NOMO-1 (cell line): ENCODE results near the gene GTF3C5.
"Not testable (repeated sequence)": the region's sequence is repeated elsewhere in the genome, so short reads cannot be mapped to it uniquely, and the experiment has no call there.

Source experiments
- DNase-seq, 2 experiments: peaks; one replicate each; lab custom pipeline; 2025; ENCODE audit not compliant: unreplicated experiment in 2 of 2; lab: John Stamatoyannopoulos, UW

GTF3C5 gene

GRCh38 chr9:133051281-133051900, 20.6 kb downstream of the GTF3C5 start:
- DNase-seq, result no peak

GRCh38 chr9:133051966-133052539, 21.3 kb downstream of the GTF3C5 start:
- no peak for DNase-seq

GRCh38 chr9:133054194-133054890, 23.5 kb downstream of the GTF3C5 start:
- DNase-seq, result no peak

GRCh38 chr9:133054966-133055365, 24.2 kb downstream of the GTF3C5 start:
- no peak for DNase-seq

- DNase-seq, result no peak
Observed at GRCh38 chr9:133055788-133056420, 25.1 kb downstream of the GTF3C5 start.

- no peak for DNase-seq
Observed at GRCh38 chr9:133056533-133056932, 25.7 kb downstream of the GTF3C5 start.

GRCh38 chr9:133057006-133057405, 26.2 kb downstream of the GTF3C5 start:
- DNase-seq, result no peak

GRCh38 chr9:133057553-133057952, 26.8 kb downstream of the GTF3C5 start:
- DNase-seq, result no peak

- DNase-seq, result no peak
Observed at GRCh38 chr9:133058071-133058470, 27.3 kb downstream of the GTF3C5 start.

- DNase-seq, result no peak
Observed at GRCh38 chr9:133058550-133059320, 27.9 kb downstream of the GTF3C5 start.

GRCh38 chr9:133059623-133060022, 28.8 kb downstream of the GTF3C5 start:
- no peak for DNase-seq

GRCh38 chr9:133060417-133060841, 29.6 kb downstream of the GTF3C5 start:
- DNase-seq, result peak; percentile 34 to 49

- not testable (repeated sequence) for DNase-seq
Observed at GRCh38 chr9:133061019-133061763, 30.4 kb downstream of the GTF3C5 start.

- DNase-seq, result not testable (repeated sequence)
Observed at GRCh38 chr9:133061764-133062145, 31.0 kb downstream of the GTF3C5 start, which contains the start of gene CEL. CEL (plus strand) TSS chr9:133061981; CDS start chr9:133062003, 22 bp downstream.

GRCh38 chr9:133062569-133062968, 31.8 kb downstream of the GTF3C5 start:
- DNase-seq, result not testable (repeated sequence)

GRCh38 chr9:133063159-133063499, 32.3 kb downstream of the GTF3C5 start:
- DNase-seq, result no peak

- DNase-seq, result no peak
Observed at GRCh38 chr9:133063500-133064231, 32.9 kb downstream of the GTF3C5 start.

- DNase-seq, result no peak
Observed at GRCh38 chr9:133064241-133065069, 33.7 kb downstream of the GTF3C5 start.

- no peak for DNase-seq
Observed at GRCh38 chr9:133065070-133065388, 34.2 kb downstream of the GTF3C5 start.
